HG03565 (cell line): ENCODE results near the gene OLFM1.

Experiments used
- ATAC-seq: cut with Tn5 transposase; IDR thresholded peaks from one replicate; pipeline ENCODE4 v1.9.1; 2021; ENCODE audit warnings: mild to moderate bottlenecking, moderate library complexity; ENCODE audit not compliant: unreplicated experiment

The OLFM1 gene

DNA sequence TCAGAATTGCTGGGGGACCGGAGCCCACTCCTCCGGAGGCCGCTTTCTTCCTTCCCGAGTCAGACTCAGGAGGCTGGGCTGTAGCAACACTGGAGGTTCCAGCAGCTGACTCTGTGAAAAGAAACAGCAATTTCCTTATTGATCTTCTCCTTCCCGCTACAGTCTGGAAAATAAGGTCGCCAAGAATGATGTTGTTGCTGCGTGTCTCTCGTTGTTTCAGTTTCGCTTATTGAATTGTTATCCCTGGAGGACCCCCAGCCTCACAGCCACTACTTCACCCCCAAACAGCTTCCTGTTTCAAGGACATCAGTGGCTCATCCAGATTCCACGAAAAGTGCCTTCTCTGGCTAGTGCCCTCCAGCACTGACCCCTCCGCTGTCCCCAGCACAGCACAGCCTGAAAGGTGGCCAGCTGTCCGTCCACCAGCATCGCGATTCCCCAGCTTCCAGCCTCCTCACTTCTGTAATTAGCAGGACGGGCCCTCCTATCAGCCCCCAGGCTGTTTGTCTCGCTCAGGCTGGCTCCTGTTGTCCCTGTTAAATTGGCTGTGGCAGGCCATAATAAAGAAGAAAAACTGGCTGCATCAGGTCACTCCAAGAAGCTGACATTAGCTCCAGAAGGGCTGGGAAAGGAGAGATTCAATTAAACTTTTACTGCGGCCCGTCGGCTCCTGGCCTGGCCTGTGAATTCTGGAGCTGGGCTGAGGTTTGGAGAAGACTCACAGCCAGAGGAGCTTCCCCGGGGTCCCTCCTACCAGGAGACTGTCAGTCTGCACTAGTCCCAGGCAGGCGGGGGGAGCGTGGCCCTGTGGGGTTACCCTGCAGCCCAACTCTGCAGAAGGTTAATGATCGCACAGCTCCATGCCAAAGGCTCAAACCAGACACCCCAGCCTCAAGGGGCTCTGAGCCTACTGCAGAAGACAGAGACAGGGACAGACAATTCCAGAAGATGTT is 40.5 kb downstream of the OLFM1 start:
- ATAC-seq: no peak

DNA sequence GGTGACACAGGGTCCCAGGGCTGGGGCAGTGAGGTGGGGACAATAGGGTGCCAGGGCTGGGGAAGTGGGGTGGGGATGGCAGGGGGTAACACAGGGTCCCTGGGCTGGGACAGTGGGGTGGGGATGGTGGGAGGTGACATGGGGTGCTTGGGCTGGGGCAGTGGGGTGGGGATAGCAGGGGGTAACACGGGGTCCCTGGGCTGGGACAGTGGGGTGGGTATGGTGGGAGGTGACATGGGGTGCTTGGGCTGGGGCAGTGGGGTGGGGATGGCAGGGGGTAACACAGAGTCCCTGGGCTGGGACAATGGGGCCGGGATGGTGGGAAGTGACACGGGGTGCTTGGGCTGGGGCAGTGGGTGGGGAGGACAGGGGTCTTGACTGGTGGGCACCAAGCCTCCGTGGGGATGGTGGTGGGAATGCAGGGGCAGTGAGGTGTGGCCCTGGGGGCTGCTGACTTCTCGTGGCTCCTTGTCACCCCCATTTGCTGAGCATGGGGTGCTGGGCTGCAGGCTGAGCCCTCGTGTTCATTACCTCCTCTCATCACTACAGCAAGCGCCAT is 41.7 kb downstream of the OLFM1 start:
- no peak for ATAC-seq

DNA sequence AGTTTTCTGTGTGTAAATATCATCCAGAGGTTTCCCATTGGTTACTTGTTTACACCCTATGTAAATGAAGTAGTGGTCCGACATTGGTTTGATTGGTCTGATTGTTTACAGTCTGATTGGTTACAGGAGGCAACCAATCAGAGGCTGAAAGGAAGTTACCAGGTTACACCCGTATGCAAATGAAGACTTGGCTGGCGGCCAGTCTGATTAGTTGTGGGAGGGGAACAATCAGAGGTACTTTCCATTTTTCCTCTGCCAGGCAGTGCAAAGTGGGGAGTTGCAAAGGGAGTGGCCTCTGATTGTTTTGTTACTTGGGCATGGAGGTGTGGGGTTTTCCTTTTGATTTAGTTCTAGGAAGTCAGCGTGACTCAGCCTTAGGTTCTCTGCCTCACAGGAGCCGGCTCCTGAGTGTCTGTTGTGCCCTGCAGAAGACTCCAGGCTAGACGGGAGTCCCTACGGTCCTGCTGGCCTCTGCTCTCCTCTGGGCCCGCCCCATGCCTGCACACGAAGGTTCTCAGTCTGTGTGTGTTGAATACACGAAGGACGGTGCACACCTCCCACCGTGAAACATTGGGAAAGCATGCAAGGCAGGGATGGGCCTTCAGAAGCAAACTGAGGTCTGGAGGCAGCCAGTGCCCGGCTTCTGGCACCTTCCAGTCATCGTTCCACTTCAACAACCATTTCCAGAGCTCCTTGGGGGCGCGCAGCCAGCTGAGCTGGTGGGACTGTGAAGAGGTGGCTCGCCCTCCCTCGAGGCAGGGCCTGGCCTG is 42.9 kb downstream of the OLFM1 start:
- ATAC-seq: no peak

DNA sequence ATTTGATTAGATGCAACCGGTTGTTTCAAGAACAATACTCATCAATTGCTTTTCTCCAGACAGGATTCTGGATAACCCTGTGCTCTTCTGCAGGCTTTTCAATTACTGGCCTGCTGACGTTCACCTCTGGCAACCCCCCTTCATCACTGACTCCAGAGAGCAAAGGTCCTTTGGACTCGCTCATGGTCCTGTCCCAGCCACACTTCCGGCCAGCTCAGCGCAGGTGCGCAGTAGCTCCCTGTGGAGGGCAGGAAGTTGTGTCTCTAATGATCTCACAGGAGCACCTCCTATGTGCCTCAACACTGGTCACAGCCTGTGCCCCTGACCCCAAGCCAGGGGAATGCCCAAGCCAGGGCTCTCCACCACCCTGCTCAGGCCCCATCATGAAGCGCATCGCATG is 44.0 kb downstream of the OLFM1 start:
- ATAC-seq: no peak

DNA sequence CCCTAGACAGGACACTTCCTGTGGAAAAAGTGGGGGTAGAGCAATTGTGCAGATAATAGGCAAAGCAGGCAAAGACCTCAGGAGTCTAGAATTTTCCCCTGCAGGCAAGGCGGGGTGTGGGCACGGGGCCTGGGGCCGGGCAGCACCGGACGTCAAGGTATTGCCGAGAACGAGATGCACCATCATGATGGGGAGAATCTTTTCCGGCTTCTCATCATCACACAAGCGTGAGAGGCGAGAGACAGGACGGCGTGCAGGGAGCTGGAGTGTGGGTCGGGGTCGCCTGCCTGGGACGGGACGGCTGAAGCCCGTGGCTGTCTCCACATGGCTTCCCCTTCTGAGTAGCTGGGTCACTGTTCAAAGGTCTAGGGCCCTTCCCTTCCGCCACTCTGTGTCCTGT is 44.5 kb downstream of the OLFM1 start:
- ATAC-seq: no peak

DNA sequence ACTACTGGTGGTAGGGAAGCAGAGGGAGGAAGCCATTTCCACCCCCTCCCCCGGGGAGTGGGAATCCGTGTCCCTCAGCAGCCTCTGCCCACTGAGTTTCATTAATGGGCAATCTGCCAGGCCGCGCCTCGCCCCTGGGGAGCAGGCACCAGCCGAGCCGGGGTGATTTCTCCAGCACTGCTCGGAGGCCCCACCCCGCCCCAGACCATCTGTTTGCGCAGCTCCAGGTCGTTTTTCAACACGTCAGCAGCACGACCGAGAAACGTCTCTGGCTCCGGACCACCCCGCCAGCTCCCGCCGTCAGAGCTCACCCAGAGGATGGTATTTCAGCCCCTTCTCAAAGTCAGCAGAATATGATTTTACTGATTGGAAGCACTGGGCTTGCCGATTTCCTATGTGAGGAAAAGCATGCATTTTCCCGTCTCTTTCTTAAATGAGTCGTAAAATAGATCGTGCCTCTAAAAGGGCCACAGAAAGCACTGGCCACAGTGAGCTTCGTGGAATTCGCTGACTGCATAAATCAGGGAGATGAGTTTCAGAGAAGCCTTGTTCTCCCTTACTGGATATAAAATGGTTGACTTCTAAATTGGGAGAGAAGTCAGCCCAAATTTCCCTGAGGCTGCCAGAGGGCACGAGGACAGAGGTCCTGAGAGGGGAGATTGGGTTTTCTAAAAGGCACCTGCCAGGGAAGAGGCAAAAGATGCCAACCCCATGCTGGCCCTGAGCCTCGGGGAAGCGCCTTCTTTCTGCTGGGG is 47.0 kb downstream of the OLFM1 start:
- ATAC-seq: no peak

DNA sequence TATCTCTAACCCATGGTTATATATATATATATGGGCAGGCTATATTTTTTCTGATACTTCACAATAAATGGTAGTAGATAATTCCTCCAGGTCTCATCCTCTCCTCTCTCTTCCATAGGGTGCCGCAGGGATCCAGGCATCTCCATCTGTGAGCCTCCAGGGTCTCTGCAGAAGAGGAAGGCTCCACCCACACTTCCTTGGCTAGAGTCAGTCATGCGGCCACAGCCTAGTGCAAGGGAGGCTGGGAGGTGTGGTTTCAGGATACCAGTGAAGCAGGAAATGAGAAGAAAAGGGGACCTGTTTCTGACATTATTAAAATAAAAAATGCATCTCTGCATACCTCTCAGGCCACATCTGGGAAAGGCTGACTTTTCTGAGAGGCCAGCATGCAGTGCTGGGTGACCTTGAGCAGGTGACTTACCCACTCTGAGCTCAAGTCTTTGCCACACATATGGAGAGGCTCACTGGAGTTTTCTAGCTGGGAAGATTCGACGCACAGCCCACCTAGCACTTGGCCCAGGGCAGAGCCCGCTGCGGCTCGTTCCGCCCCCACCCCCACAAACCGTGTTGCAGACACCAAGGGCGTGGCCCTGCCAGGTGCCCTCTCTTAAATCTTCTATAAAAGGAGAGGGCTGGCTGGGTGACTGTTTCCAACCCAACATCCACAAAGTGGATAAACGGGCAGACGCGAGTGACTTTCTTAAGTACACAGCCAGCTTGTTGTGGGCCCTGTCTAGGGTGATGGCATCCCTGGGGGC is 47.9 kb downstream of the OLFM1 start:
- no peak for ATAC-seq

DNA sequence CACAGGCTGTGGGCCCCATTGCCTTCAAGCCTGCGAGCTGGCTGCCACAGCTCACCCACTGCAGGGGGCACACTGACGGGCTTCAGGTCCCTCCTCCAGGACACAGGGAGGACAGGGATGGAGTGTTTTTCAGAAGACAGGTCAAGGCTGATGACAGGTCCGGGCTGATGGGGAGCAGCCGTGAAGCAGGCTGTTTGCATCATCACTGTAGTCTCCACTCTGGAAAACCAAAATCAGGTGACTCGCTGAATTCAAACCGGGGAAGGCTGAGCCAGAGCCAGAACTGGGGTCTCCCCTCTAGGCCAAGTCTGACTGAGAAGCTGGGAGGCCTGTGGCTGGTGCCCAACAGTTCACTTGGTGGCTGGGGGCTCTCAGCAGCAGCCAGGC is 48.5 kb downstream of the OLFM1 start:
- no peak for ATAC-seq

DNA sequence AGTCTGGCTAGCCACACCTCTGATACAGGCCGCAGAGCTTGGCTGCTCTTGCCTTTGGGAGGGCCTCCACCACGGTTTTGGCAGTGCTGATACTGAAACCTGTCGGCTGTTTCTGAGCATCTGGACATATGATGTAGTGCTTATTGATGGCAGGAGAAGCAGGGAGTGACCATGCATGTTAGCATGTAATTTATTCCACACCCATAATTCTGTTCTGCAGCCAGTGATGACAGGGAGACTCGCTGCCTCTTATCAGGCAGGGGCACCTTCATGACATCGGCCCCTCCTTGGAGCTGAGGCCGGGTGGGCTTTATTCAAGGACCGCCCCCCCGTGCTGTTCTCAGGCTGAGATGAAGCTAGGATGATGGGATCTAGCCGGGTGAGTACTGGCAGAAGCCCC is 49.0 kb downstream of the OLFM1 start:
- no peak for ATAC-seq

DNA sequence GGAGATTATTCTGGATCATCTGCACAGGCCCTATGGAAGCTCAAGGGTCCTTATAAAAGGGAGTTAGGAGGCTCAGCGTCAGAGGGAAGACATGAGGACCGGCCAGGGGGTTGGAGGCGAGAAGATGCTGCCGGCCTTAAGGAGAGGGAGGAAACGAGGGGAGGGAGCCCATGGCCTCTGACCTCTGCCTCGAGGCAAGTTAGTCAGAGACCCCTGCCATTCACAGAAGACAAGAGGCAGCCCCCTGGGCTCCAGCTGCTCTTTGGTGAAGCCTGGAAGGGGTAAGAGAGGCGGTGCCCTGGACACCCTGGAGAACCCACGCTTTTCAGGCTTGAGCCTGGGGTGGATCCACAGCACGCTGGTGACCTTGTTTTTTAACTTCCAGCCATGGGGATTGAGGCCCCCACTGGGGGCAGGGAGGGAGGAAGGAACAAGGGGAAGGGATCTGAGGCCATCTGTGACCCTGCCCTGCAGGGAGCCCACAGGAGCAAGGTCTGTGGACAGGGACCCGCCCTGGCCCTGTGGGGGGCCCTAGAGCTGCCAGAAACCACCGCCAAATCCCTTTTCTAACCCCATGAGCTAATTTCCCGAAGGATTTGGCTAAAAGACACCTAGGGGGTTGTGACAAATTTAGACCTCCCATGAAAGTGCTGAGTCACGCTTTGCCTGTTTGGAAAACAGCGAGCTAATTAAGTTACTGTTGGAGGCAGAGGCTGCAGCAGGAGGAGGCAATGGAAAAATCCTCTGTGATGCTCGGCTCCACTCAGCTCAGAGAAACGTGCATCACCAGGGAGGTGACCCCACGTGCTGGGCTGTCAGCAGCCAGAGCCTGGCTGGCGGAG is 49.7 kb downstream of the OLFM1 start:
- ATAC-seq: no peak

DNA sequence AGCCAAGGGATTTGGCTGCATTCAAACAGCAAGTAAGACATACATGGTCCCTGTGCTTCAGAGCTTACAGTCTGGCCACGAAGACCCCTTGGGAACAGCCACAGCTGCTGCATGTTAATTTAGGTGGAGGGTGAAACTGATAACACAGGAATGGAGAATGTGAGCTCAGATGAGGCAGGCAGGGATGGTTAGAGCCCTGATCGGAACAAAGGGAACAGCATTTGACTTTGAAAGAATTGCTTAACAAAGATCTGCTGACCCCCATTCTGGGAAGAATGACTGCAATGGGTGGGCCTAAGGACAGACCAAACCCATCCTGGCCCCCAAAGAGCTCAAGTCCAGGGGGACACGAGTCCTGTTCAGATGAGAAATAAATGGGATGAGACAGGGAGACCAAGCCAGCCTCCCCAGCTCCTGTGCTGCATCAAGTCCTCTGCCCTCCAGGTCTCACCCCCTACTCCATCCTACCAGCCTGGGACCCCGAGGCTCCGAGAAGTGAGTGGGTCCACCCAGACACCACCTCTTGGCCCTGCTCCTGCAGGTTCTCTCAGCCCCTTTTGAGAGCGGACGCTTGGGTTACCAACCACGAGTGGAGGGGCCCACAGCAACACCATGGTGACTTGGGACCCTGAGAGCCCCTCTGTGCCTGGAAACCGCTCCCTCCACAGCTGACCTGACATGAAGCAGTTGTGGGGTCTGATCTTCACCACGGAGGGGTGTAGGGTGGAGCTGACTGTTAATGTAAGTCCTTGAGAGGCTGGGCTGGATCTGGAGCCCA is 50.8 kb downstream of the OLFM1 start:
- ATAC-seq: no peak

DNA sequence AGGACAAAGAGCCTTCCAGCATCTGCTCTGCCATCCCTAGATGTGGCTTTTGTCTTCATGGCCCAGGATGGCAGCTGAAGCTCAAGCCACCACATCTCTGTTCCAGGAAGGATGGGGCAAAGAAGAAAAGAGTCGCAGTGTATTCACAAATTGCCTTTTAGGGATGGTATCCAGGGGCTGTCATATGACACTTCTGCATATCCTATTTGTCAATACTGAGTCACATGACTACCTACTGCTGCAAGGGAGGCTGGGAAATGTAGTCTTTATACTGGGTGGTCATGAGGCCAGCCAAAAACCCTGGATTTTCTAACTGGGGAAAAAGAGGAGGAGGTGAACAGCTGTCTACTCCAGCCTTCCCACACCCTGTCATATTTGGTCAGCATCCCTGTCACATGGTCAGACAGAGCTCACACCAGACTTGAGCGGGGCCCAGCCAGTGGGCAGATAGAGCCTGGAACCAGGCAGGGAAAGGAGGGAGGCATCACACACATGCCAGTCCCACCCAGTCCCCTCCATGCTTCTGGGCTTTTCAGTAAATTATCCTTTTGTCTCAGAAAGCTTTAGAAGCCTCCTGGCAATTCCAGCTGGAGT is 52.0 kb downstream of the OLFM1 start:
- ATAC-seq: no peak

DNA sequence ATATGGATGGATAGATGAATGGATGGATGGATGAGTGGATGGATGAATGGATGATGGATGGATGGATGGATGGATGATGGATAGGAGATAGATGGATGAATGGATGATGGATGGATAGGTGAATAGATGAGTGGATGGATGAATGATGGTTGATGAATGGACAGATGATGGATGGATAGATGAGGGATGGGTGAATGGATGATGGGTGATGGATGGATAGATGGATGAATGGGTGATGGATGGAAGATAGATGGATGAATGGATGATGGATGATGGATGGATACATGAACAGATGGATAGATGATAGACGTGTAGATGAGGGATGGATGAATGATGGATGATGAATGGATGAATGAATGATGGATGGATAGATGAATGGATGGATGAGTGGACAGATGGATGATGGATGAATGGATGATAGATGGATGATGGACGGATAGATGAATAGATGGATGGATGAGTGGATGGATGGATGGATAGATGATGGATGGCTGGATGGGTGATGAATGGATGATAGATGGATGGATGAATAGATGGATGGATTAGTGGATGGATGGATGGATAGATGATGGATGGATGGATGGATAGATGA is 53.8 kb downstream of the OLFM1 start:
- ATAC-seq: no peak

DNA sequence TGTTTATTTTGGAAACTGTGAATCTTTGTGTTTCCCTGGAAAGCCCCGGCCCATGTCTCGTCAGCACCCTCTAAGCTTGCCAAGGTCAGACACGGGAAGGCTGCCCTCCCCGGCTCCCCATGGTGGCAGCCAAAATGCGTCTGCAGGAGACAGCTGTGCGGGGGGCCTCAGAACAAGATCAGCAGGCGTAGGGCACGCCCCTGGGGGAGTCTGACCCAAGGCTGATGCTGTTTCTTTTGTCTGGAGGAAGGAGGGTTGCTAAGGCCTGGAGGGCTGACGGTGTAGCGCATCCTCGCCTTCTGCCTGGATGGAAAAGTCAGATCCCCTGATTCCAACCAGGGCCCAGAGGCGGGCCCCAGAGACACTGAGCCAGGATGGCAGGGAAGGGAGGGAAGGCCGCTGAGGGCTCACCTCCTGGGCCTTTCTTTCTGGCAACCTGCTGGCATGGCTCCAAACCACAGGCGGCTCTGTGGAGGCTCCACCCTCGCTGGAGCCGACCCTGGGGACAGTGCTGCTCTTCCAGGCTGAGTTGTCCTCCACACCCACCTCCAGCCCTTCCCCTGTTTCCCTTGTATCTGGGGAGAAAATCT is 57.2 kb downstream of the OLFM1 start:
- no peak for ATAC-seq

DNA sequence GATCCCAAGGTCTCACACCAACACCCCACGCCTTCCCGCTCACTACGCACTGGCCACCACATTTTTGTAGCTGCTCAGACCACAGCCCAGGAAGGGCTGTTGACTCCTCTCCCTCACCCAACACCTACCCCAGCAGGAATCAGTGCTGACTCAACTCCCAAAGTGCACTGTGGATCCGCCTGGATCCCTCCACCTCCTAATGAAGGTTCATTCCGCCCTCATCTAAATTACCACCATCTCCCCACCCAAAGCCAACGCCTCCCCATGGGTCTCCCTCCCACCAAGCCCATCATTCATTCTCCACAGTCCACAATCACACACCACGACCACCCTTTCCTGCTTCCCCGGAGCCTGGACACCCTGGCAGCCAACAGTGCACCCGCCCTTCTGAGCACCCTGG is 57.8 kb downstream of the OLFM1 start:
- no peak for ATAC-seq

DNA sequence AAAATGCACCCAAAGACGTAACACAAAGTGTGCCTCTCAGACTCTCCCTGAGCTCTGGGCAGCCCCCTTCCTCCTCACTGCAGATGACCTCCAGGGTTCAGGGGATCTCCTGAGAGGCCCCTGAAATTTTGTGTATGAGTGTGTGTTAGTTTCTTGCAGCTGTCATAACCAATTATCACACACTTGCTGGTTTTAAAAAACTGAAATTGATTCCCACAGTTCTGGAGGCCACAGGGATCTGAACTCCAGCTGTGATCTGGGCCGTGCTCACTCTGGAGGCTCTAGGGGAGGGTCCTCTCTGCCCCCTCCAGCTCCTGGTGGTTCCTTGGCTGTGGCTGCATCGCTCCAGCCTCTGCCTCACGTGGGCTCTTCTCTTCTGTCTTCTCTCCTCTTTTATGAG is 58.8 kb downstream of the OLFM1 start:
- no peak for ATAC-seq

DNA sequence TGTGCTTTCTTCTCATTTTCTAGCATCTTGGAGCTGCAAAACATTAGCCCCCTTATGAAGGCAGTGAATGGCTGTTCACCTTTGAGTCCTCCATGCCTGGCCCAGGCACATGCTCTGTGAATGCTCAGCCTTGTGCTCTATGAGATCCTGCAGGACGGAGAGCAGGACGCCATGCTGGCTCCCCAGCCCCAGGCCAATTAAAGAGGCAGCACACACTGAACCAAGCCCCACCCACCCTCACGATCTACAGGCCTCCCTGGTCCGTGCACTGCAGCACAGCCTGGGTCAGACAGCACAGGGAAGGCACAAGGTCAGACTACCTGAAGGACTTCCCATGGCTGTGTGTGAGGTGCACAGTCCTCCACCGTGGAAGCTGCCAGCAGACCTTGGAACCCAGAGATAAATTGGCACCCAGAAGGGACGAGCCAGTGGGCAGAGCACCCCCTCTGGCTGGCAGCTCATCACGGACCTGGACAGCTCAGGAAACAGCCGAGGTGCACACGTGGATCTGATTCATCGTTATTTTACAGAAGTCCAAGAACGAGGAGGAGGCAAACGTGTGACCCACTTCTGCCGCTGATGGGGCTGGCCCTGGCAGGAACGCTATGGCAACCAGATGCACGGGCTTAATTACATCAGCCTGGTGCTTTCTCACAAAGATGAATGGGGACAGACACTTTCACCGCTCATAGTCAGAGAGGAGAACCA is 59.5 kb downstream of the OLFM1 start:
- ATAC-seq: no peak
